Right lobe of liver (tissue), 6 donors: ENCODE measurements around the gene DLEC1. TPM values are rescaled to one million over a fixed set of nuclear protein-coding genes. Genes with fewer than 3 reads are reported as not detected.
"Not testable (repeated sequence)": the region's sequence is repeated elsewhere in the genome, so short reads cannot be mapped to it uniquely, and the experiment has no call there.

Experiments used
- ATAC-seq, 4 donors: fragments of 200-7000 bp; cut with Tn5 transposase; one replicate each; pipeline ENCODE4 v1.9.1; 2020; ENCODE audit warnings: mild to moderate bottlenecking in 4 of 4, moderate library complexity in 4 of 4
- DNase-seq, 3 donors: peaks; one replicate each; pipeline ENCODE4 v3.0.0-alpha.2; 2020
- H3K27ac ChIP-seq, 3 donors: fragments of 200-600 bp; one replicate each; pipeline ENCODE4 v1.8.0; 2022
- H3K27me3 ChIP-seq, 2 donors: fragments of 200-600 bp; one replicate each; pipeline ENCODE4 v1.8.0; 2022
- H3K36me3 ChIP-seq, 4 donors: fragments of 200-600 bp; sonication (generic) in 1 of 4; one replicate each; pipeline versions ENCODE4 v1.5.1 to v1.8.0; 2017 to 2022; ENCODE audit warnings: control low read depth in 1 of 4
- H3K4me1 ChIP-seq, 4 donors: fragments of 200-600 bp; sonication (generic) in 1 of 4; one replicate each; pipeline versions ENCODE4 v1.5.1 to v1.8.0; 2017 to 2022; ENCODE audit warnings: control low read depth in 1 of 4
- H3K4me3 ChIP-seq, 3 donors: fragments of 200-600 bp; one replicate each; pipeline ENCODE4 v1.8.0; 2022
- H3K9me3 ChIP-seq, 4 donors: fragments of 200-600 bp; sonication (generic) in 1 of 4; one replicate each; pipeline versions ENCODE4 v1.5.1 to v1.8.0; 2017 to 2022; ENCODE audit warnings: control low read depth in 1 of 4
- POLR2A ChIP-seq: fragments of 450-650 bp; IDR thresholded peaks from one replicate; pipeline ENCODE4 v1.6.1; 2017; ENCODE audit warnings: antibody characterized with exemption, mild to moderate bottlenecking
- WGBS: methylation state at CpG from one replicate; pipeline ENCODE4 v1.1.6; 2018; ENCODE audit warnings: low coverage, low lambda C conversion rate; ENCODE audit not compliant: insufficient coverage; ENCODE audit errors: missing lambda C conversion rate; 5-methylcytosine and 5-hydroxymethylcytosine counted together
- intact Hi-C, 2 donors: fragments of 100-400 bp; cut with DNase I; formaldehyde crosslinking; loops; one replicate each; pipeline versions ENCODE4 v1.11.2 to v1.14.1; 2022
- total RNA-seq, 6 experiments: library from RNA; depleted of rRNA in 2 of 6; stranded (reverse); fragments of >200 nt in 2 of 6; fragmentation: NEBNext Ultra II Directional in 3 of 6; extraction: Animal tissue kit (Norgen Biotek cat#: 25700) in 3 of 6; gene quantifications; one replicate each; pipeline versions ENCODE4 v1.1.0 to v1.2.4, GENCODE V29; 2016 to 2023
- TF ChIP-seq, protein P1 (sequence below), 4 donors: fragments of 200-600 bp in 3 of 4; fragments of 450-650 bp in 1 of 4; IDR thresholded peaks; one replicate each; pipeline versions ENCODE4 v1.5.1 to v1.8.0; 2016 to 2022; ENCODE audit warnings: antibody characterized with exemption in 4 of 4, mild to moderate bottlenecking in 2 of 4
- donor health status: DM: no; HTN: yes; CAD: no.
- donor health status: DM: no; HTN: no; CAD: no.
- donor health status: DM: no; HTN: no; CAD: no.
- donor health status: DM: no; HTN: yes; CAD: no.
- donor health status: DM: no; HTN: yes; CAD: no.

The DLEC1 gene
- total RNA-seq, 6 experiments from 2014 or later: 0.04 to 0.18 (median 0.15) TPM; not detected in 2

GRCh38 chr3:38084334-38085310 lies 45.6 kb downstream of the DLEC1 start:
- no peaks in the 10 kb centered on the region for H3K36me3 ChIP-seq
- no peak overlapping the region for H3K27ac ChIP-seq
- peaks cover 0 to 11% (median 0%) of the 10 kb centered on the region in 4 donors for H3K4me1 ChIP-seq
- 60% methylated on average over 1 of the region's 7 CpGs for WGBS
- H3K27me3 ChIP-seq: no peaks in the 10 kb centered on the region
- H3K4me3 ChIP-seq: no peak overlapping the region
- H3K9me3 ChIP-seq: no peaks in the 10 kb centered on the region
- DNase-seq (no peak), ATAC-seq (peak in 3 of 4 donors; percentile 9 to 36 (median 29))
- intact Hi-C loops: no loop called here
- no peak for TF ChIP-seq POLR2A
- TF ChIP-seq, protein P1, sequence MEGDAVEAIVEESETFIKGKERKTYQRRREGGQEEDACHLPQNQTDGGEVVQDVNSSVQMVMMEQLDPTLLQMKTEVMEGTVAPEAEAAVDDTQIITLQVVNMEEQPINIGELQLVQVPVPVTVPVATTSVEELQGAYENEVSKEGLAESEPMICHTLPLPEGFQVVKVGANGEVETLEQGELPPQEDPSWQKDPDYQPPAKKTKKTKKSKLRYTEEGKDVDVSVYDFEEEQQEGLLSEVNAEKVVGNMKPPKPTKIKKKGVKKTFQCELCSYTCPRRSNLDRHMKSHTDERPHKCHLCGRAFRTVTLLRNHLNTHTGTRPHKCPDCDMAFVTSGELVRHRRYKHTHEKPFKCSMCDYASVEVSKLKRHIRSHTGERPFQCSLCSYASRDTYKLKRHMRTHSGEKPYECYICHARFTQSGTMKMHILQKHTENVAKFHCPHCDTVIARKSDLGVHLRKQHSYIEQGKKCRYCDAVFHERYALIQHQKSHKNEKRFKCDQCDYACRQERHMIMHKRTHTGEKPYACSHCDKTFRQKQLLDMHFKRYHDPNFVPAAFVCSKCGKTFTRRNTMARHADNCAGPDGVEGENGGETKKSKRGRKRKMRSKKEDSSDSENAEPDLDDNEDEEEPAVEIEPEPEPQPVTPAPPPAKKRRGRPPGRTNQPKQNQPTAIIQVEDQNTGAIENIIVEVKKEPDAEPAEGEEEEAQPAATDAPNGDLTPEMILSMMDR (IDR thresholded peaks at IDR 0.05): no peak

GRCh38 chr3:38085311-38085942 lies 46.4 kb downstream of the DLEC1 start:
- 60% methylated on average over 1 of the region's 11 CpGs for WGBS
- intact Hi-C loops: no loop called here
- TF ChIP-seq, protein P1 (IDR thresholded peaks at IDR 0.05): no peak
- TF ChIP-seq POLR2A: no peak
- peaks cover 0 to 11% (median 0%) of the 10 kb centered on the region in 4 donors for H3K4me1 ChIP-seq
- no peak overlapping the region for H3K4me3 ChIP-seq
- no peaks in the 10 kb centered on the region for H3K36me3 ChIP-seq
- DNase-seq: no peak
- no peaks in the 10 kb centered on the region for H3K9me3 ChIP-seq
- ATAC-seq: peak; percentile 9 to 25 (median 21)
- H3K27ac ChIP-seq: no peak overlapping the region
- H3K27me3 ChIP-seq: no peaks in the 10 kb centered on the region

DNA sequence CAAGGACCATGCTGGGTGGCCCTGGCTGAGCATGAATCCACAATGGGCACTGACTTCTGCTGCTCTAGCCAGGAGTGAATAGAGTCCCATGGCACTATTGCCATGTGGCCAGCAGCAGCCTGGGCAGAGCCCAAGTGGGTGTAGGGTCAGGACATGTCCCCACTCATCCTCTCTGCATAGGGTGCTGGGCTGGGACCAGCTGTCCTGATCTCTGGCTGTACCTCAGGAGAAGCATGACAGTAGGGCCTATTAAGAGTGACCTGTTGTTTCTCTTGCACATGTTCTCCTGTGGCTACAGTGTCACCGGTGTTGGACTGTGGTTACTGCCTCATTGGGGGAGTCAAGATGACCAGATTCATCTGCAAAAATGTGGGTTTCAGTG lies 46.9 kb downstream of the DLEC1 start:
- Histone ChIP-seq H3K9me3 (no peaks in the 10 kb centered on the region), H3K4me1 (peaks cover 0 to 11% (median 0%) of the 10 kb centered on the region in 4 donors), H3K36me3 (no peaks in the 10 kb centered on the region), H3K27ac (no peak overlapping the region), H3K4me3 (no peak overlapping the region), H3K27me3 (no peaks in the 10 kb centered on the region)
- ATAC-seq (peak; percentile 35 to 89 (median 70)), DNase-seq (peak in 1 of 3 donors; percentile 73)
- TF ChIP-seq, protein P1 (IDR thresholded peaks at IDR 0.05): no peak
- TF ChIP-seq POLR2A: no peak
- intact Hi-C loops: no loop called here
- WGBS: no CpG with 5 or more reads among the region's 1 CpG

DNA sequence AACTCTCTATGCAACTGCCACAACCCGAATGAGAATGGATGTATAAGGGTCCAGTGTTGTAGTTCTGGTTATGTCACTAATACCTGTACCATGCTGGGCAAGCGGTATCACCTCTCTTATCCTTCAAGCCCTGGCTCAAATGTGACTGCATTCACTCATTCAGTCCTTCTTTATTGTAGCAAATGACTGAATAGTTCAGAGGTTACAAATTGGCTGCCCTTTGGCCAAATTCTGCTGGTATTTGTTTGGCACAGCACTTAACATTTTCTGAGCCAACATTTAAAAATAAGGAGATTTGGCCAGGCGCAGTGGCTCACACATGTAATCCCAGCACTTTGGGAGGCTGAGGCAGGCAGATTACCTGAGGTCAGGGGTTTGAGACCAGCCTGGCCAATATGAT lies 47.5 kb downstream of the DLEC1 start:
- WGBS: 50% methylated on average over 2 of the region's 3 CpGs
- H3K4me1 ChIP-seq: peaks cover 0 to 11% (median 0%) of the 10 kb centered on the region in 4 donors
- no peaks in the 10 kb centered on the region for H3K9me3 ChIP-seq
- intact Hi-C loops: no loop called here
- TF ChIP-seq, protein P1 (IDR thresholded peaks at IDR 0.05): no peak
- no peak for TF ChIP-seq POLR2A
- peak; percentile 60 to 90 (median 81) for ATAC-seq
- no peak overlapping the region for H3K4me3 ChIP-seq
- no peaks in the 10 kb centered on the region for H3K36me3 ChIP-seq
- H3K27ac ChIP-seq: no peak overlapping the region
- no peaks in the 10 kb centered on the region for H3K27me3 ChIP-seq
- no peak for DNase-seq

DNA sequence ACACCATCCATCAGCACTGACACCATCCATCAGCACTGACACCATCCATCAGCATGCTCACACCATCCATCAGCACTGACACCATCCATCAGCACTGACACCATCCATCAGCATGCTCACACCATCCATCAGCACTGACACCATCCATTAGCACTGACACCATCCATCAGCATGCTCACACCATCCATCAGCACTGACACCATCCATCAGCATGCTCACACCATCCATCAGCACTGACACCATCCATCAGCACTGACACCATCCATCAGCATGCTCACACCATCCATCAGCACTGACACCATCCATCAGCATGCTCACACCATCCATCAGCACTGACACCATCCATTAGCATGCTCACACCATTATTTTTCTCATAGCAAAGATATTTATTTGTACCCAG lies 48.3 kb downstream of the DLEC1 start:
- intact Hi-C loops, H3K4me3 ChIP-seq, H3K27ac ChIP-seq, ATAC-seq, DNase-seq, H3K27me3 ChIP-seq, H3K9me3 ChIP-seq, H3K36me3 ChIP-seq: not testable (repeated sequence)
- peaks cover 0 to 11% (median 0%) of the 10 kb centered on the region in 4 donors for H3K4me1 ChIP-seq
